SJCRH30 (cell line): ENCODE data around the gene ERGIC3. TPM values are rescaled to one million over a fixed set of nuclear protein-coding genes. Genes with fewer than 3 reads are reported as not detected.
A peak's percentile ranks its signal among the peaks of the same experiment; 100 is the strongest.
"Not testable (repeated sequence)": the region's sequence is repeated elsewhere in the genome, so short reads cannot be mapped to it uniquely, and the experiment has no call there.

Experiments used
- DNase-seq, 2 experiments: peaks; one replicate each; pipeline ENCODE4 v3.0.0-alpha.2; 2015 to 2020
- H3K27ac ChIP-seq: fragments of 250-450 bp; sonication (Bioruptor Pico); 2 replicates; pipeline ENCODE4 v1.5.1; 2020; ENCODE audit warnings: mild to moderate bottlenecking, moderate library complexity
- H3K27me3 ChIP-seq: fragments of 250-450 bp; sonication (Bioruptor Pico); 2 replicates; pipeline ENCODE4 v1.5.1; 2020; ENCODE audit warnings: mild to moderate bottlenecking, moderate library complexity
- H3K36me3 ChIP-seq: fragments of 250-450 bp; sonication (Bioruptor Pico); 2 replicates; pipeline ENCODE4 v1.5.1; 2020; ENCODE audit warnings: mild to moderate bottlenecking, moderate library complexity
- H3K4me1 ChIP-seq: fragments of 250-450 bp; sonication (Bioruptor Pico); 2 replicates; pipeline ENCODE4 v1.5.1; 2020; ENCODE audit warnings: mild to moderate bottlenecking, moderate library complexity
- H3K4me3 ChIP-seq: fragments of 250-450 bp; sonication (Bioruptor Pico); 2 replicates; pipeline ENCODE4 v1.5.1; 2020; ENCODE audit warnings: mild to moderate bottlenecking, moderate library complexity
- H3K9me3 ChIP-seq: fragments of 250-450 bp; sonication (Bioruptor Pico); replicated peaks from 2 replicates; pipeline ENCODE4 v1.5.1; 2020; ENCODE audit warnings: mild to moderate bottlenecking, moderate library complexity
- total RNA-seq: library from RNA; depleted of rRNA; stranded (reverse); fragments of >200 nt; shearing (Covaris generic); gene quantifications from 2 replicates; pipeline ENCODE4 v1.2.3, GENCODE V29; 2014

ERGIC3 gene
- total RNA-seq, 1 experiment from 2014 or later: 244 TPM

DNA sequence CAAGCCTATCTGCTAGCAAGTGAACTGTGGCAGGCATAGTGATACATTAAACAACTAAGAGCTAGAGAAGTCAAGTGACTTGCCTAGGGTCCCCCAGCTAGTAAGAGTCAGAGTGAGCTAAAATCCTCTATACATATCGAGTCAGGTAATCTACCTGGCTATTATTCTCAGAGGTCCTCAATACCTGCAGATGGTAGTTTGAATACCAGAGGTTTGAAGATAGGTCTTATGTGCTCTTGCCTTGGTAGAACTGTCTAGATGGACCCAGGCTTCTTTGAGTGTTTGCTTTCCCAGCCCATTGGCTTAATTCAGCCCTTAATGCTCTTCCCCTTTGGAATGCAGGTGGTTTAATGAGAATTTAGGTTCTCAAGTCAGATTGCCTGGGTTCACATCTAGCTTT is 1.1 kb downstream of the ERGIC3 start:
- peaks cover 9% of the 10 kb centered on the region; the same call in 1 of the 2 replicates for H3K4me1 ChIP-seq
- peaks cover 22% of the 10 kb centered on the region for H3K36me3 ChIP-seq
- H3K9me3 ChIP-seq: no peaks in the 10 kb centered on the region
- H3K4me3 ChIP-seq: no peak overlapping the region
- no peak overlapping the region for H3K27ac ChIP-seq
- DNase-seq: no peak
- no peaks in the 10 kb centered on the region for H3K27me3 ChIP-seq

DNA sequence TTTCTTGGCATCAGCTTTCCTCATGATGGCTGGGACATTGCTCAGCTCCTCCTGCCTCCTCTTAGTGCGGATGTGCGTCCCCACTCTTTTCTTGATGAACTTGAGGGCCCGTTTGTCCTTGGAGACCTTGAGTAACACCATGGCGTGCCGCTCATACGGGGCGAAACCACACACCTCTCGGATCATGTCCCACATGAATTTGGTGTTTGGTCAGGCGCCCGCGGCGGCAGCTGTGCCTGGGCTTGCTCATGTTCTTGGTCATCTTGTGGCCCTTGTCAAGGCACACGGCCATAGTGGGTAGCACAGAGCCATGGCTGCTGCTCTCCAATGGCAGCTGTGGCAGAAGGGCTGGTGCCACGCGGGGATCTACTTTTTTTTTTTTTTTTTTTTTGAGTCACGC is 2.6 kb downstream of the ERGIC3 start:
- Histone ChIP-seq H3K27ac (no peak overlapping the region), H3K9me3 (no peaks in the 10 kb centered on the region), H3K36me3 (peaks cover 36% of the 10 kb centered on the region), H3K27me3 (no peaks in the 10 kb centered on the region), H3K4me3 (no peak overlapping the region), H3K4me1 (peaks cover 9% of the 10 kb centered on the region; the same call in 1 of the 2 replicates)
- no peak for DNase-seq

DNA sequence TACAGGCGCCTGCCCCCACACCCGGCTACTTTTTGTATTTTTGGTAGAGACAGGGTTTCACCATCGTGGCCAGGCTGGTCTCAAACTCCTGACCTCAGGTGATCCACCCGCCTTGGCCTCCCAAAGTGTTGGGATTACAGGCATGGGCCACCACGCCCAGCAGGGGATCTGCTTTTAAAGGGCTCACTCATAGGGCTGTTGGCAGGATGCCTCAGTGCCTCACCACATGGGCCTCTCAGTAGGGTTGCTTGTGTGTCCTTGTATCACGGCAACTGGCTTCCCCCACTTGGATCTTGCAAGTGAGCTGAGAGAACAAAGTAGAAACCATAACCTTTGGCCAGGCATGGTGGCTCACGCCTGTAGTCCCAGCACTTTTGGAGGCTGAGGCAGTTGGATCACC is 3.1 kb downstream of the ERGIC3 start:
- H3K4me1 ChIP-seq, H3K27me3 ChIP-seq, H3K4me3 ChIP-seq, DNase-seq, H3K27ac ChIP-seq, H3K9me3 ChIP-seq: not testable (repeated sequence)
- peaks cover 41% of the 10 kb centered on the region for H3K36me3 ChIP-seq

DNA sequence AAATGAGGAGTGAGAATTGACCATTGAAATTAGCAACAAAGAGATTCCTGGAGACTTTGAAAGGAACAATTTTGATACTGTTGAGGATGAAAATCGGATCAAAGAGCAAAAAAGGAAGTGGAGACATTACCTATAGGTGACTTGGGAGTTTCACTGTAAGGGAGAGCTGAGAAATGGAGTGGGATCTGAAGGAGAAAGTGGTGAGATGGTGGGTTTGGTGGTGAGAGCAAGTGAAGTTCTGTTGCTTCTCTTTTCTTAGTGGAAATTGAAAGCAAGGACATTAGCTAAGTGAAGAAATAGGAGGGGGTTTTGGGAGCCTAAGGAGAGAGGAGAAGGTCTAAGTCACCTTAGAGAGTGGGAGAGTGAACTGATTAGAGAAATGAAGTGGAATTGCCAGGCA is 4.2 kb downstream of the ERGIC3 start:
- H3K9me3 ChIP-seq: no peaks in the 10 kb centered on the region
- H3K4me1 ChIP-seq: peaks cover 5% of the 10 kb centered on the region; the same call in 1 of the 2 replicates
- H3K27ac ChIP-seq: no peak overlapping the region
- H3K36me3 ChIP-seq: peaks cover 48% of the 10 kb centered on the region
- no peaks in the 10 kb centered on the region for H3K27me3 ChIP-seq
- no peak overlapping the region for H3K4me3 ChIP-seq
- DNase-seq: no peak

- Histone ChIP-seq H3K9me3 (no peaks in the 10 kb centered on the region), H3K27ac (no peak overlapping the region), H3K36me3 (peaks cover 59% of the 10 kb centered on the region), H3K4me1 (0 out of 2 replicates have a peak, but pooled peaks cover 3% of the 10 kb centered on the region), H3K27me3 (no peaks in the 10 kb centered on the region), H3K4me3 (no peak overlapping the region)
- DNase-seq: no peak
Measured at GRCh38 chr20:35547329-35547728, 5.5 kb downstream of the ERGIC3 start.

DNA sequence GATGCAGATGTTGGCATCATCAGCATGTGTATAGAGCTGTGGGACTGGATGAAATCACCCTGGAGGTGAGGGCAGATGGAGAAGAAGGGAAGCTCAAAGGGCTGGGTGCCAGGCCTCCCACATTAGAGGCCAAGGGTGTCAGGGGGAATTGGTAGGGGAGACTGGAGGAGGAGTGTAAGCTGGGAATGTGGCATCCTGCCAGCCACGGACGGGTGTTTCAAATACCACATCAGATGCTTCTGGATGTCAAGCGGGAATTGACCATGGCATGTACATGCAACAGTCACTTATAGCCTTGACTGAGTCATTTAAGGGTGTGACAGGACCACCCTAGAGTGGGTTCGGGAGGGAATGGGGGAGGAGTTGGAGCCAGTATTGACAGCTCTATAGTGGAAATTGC is 9.6 kb downstream of the ERGIC3 start:
- Histone ChIP-seq H3K9me3 (no peaks in the 10 kb centered on the region), H3K4me1 (no peaks in the 10 kb centered on the region), H3K4me3 (no peak overlapping the region), H3K27me3 (no peaks in the 10 kb centered on the region), H3K36me3 (peaks cover 67% of the 10 kb centered on the region), H3K27ac (no peak overlapping the region)
- DNase-seq: peak; percentile 31 to 40

DNA sequence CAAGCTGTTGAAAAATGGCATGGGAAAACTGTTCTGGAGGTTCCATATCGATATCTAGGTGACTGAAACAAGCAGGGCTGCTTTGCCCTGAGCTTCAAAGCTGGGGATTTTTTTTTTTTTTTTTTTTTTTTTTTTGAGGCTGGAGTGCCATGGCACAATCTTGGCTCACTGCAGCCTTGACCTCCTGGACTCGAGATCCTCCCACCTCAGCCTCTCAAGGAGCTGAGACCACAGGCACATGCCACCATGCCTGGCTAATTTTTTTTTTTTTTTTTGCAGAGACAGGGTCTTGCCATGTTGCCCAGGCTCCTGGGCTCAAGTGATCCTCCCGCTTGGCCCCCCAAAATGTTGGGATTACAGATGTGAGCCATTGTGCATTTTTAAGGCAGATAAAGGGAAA is 11.0 kb downstream of the ERGIC3 start:
- no peak overlapping the region for H3K27ac ChIP-seq
- no peak overlapping the region for H3K4me3 ChIP-seq
- no peaks in the 10 kb centered on the region for H3K27me3 ChIP-seq
- DNase-seq: no peak
- no peaks in the 10 kb centered on the region for H3K4me1 ChIP-seq
- H3K9me3 ChIP-seq: no peaks in the 10 kb centered on the region
- H3K36me3 ChIP-seq: peaks cover 74% of the 10 kb centered on the region

DNA sequence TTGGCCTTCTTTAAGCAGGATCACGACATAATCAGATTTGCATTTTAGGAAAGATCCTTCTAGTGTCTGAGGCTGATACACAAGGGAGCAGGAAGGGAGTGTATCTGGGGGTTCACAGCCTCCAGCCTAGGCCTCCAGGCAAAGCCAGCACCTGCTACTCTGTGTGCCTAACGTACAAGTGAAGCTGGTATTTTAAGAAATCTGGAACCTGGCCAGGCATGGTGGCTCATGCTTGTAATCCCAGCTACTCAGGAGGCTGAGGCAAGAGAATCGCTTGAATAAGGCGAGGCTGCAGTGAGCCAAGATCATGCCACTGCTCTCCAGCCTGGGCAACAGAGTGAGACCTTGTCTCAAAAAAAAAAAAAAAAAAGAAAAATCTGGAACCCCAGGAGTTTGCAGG is 13.6 kb downstream of the ERGIC3 start:
- H3K4me1 ChIP-seq, H3K9me3 ChIP-seq, H3K27ac ChIP-seq, H3K4me3 ChIP-seq, H3K27me3 ChIP-seq: not testable (repeated sequence)
- peak in 1 of 2 experiments; percentile 50 for DNase-seq
- peaks cover 52% of the 10 kb centered on the region for H3K36me3 ChIP-seq

GRCh38 chr20:35555951-35556645 is 14.2 kb downstream of the ERGIC3 start:
- no peak for DNase-seq
- H3K4me3 ChIP-seq: no peak overlapping the region
- no peak overlapping the region for H3K27ac ChIP-seq
- peaks cover 49% of the 10 kb centered on the region for H3K36me3 ChIP-seq
- H3K27me3 ChIP-seq: no peaks in the 10 kb centered on the region
- H3K9me3 ChIP-seq: no peaks in the 10 kb centered on the region
- no peaks in the 10 kb centered on the region for H3K4me1 ChIP-seq

DNA sequence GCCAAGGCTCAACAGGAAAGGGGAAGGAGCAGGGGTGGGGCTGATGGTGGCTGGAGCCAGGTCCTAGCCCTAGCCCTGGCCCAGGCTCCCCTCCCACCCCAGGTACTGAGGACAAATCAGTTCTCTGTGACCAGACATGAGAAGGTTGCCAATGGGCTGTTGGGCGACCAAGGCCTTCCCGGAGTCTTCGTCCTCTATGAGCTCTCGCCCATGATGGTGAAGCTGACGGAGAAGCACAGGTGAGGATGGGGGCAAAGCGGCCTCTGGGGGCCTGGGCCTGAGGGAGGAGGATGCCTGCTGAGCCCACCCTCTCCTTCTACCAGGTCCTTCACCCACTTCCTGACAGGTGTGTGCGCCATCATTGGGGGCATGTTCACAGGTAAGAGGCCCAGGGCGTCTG is 15.0 kb downstream of the ERGIC3 start:
- H3K27me3 ChIP-seq: no peaks in the 10 kb centered on the region
- no peaks in the 10 kb centered on the region for H3K4me1 ChIP-seq
- no peak overlapping the region for H3K27ac ChIP-seq
- H3K9me3 ChIP-seq: no peaks in the 10 kb centered on the region
- no peak overlapping the region for H3K4me3 ChIP-seq
- H3K36me3 ChIP-seq: peaks cover 42% of the 10 kb centered on the region
- DNase-seq: no peak

- DNase-seq: no peak
- no peaks in the 10 kb centered on the region for H3K27me3 ChIP-seq
- H3K4me1 ChIP-seq: no peaks in the 10 kb centered on the region
- peaks cover 32% of the 10 kb centered on the region for H3K36me3 ChIP-seq
- no peaks in the 10 kb centered on the region for H3K9me3 ChIP-seq
- H3K27ac ChIP-seq: no peak overlapping the region
- no peak overlapping the region for H3K4me3 ChIP-seq
Measured at GRCh38 chr20:35558451-35558850, 16.6 kb downstream of the ERGIC3 start.

GRCh38 chr20:35559042-35559693 is 17.3 kb downstream of the ERGIC3 start:
- H3K9me3 ChIP-seq: no peaks in the 10 kb centered on the region
- no peak overlapping the region for H3K4me3 ChIP-seq
- no peaks in the 10 kb centered on the region for H3K27me3 ChIP-seq
- DNase-seq: no peak
- H3K36me3 ChIP-seq: peaks cover 28% of the 10 kb centered on the region
- no peak overlapping the region for H3K27ac ChIP-seq
- no peaks in the 10 kb centered on the region for H3K4me1 ChIP-seq

GRCh38 chr20:35560105-35560511 is 18.2 kb downstream of the ERGIC3 start:
- H3K27me3 ChIP-seq: no peaks in the 10 kb centered on the region
- no peak for DNase-seq
- H3K36me3 ChIP-seq: peaks cover 26% of the 10 kb centered on the region
- no peak overlapping the region for H3K27ac ChIP-seq
- H3K9me3 ChIP-seq: no peaks in the 10 kb centered on the region
- no peaks in the 10 kb centered on the region for H3K4me1 ChIP-seq
- no peak overlapping the region for H3K4me3 ChIP-seq

DNA sequence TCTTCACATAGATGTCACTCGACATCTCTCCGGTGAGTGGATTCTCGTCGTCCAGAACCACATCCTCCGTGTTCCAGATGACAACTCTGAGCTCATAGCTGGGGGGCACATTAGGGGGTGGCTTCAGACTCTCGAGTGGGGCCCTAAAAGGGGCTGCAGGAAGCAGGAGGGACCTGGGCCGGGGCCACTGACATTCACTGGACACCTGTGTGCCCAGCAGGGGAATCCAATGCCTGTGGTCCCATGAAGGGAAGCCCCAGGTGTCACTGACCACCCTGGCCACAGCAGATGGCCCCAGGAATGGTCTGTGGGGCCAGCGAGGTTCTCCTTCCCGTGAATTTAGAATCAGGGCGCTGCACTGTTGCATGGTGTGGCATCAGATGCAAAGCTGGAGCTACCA is 18.7 kb downstream of the ERGIC3 start:
- no peak for DNase-seq
- H3K4me3 ChIP-seq: no peak overlapping the region
- no peaks in the 10 kb centered on the region for H3K9me3 ChIP-seq
- H3K27ac ChIP-seq: no peak overlapping the region
- H3K36me3 ChIP-seq: peaks cover 24% of the 10 kb centered on the region
- no peaks in the 10 kb centered on the region for H3K27me3 ChIP-seq
- H3K4me1 ChIP-seq: no peaks in the 10 kb centered on the region

DNA sequence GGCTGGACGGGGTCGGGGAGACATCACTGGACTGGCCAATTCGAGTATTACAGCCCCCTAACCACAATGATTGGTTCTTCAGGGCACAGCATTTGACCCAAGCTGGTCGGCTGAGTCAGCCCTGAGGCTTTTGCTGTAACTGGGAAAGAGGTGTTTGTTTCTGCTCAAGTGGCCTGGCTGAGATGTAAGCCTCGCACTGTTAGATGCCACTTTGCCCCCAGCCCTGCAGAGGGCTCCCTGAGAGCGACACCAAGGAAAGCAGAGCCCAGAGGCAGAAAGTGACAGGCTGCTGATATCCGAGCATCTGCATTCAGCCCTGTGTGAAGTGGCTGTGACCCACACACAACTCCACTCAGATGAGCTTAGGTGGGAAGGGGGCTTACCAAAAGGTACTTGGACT is 19.4 kb downstream of the ERGIC3 start:
- H3K4me3 ChIP-seq: no peak overlapping the region
- no peaks in the 10 kb centered on the region for H3K27me3 ChIP-seq
- DNase-seq: peak; percentile 63 to 76
- no peaks in the 10 kb centered on the region for H3K4me1 ChIP-seq
- H3K9me3 ChIP-seq: no peaks in the 10 kb centered on the region
- H3K27ac ChIP-seq: no peak overlapping the region
- peaks cover 19% of the 10 kb centered on the region for H3K36me3 ChIP-seq

DNA sequence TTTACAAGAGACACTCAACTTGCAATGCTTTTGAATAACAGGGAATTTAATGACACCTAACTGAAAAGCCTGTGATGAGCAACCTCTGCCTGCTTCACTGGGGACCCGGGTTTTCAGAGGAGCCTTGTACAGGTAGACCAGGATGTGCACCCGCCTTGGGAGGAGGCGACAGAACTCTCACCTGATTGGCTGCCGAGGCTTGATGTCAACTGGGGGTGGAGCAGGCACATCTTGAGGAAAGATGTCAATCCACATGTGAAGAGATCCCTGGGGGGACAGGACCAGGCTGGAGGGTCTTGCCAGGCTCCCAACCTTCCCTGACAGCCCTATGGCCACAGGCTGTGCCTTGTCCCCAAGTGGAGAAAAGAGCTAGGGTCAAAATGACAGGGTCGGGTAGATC is 19.8 kb downstream of the ERGIC3 start:
- Histone ChIP-seq H3K9me3 (no peaks in the 10 kb centered on the region), H3K36me3 (peaks cover 15% of the 10 kb centered on the region), H3K27me3 (no peaks in the 10 kb centered on the region), H3K4me3 (no peak overlapping the region), H3K4me1 (no peaks in the 10 kb centered on the region), H3K27ac (no peak overlapping the region)
- DNase-seq: no peak
